Caco-2 (cell line): ENCODE measurements around the gene PPM1H. TPM values are rescaled to one million over a fixed set of nuclear protein-coding genes. Genes with fewer than 3 reads are reported as not detected.

Experiments used
- BruUV-seq: library from RNA; stranded (reverse); fragments of 400-500 nt; replicated peaks from 2 replicates; lab custom pipeline; 2021; lab: Mats Ljungman, UMichigan
- CTCF ChIA-PET: fragments of 300-600 bp; sonication (Branson Sonifier 250); formaldehyde crosslinking; loops from one replicate; lab custom pipeline; 2022; ENCODE audit warnings: antibody characterized with exemption; lab: Charles Lee
- POLR2A ChIA-PET: fragments of 300-600 bp; sonication (Branson Sonifier 250); formaldehyde crosslinking; loops from one replicate; lab custom pipeline; 2022; ENCODE audit warnings: antibody characterized with exemption; lab: Charles Lee
- DNase-seq, 2 experiments: peaks; one replicate each; pipeline versions ENCODE4 v3.0.0 to v3.0.0-alpha.2; 2020 to 2022
- H3K27me3 ChIP-seq: replicated peaks from 2 replicates; pipeline ENCODE4 v1.6.0; 2011; ENCODE audit warnings: low read length; ENCODE audit not compliant: control insufficient read depth, insufficient read depth
- H3K36me3 ChIP-seq: 2 replicates; pipeline ENCODE4 v1.5.1; 2011; ENCODE audit warnings: low read length; ENCODE audit not compliant: control insufficient read depth, insufficient read depth
- H3K4me1 ChIP-seq: fragments of 250-450 bp; sonication (Bioruptor Pico); 2 replicates; pipeline ENCODE4 v1.5.1; 2020; ENCODE audit warnings: mild to moderate bottlenecking
- H3K4me3 ChIP-seq: 2 replicates; pipeline ENCODE4 v1.5.1; 2011; ENCODE audit warnings: low read depth, mild to moderate bottlenecking, control low read depth, low read length
- H3K9me3 ChIP-seq: fragments of 250-450 bp; sonication (Bioruptor Pico); 2 replicates; pipeline ENCODE4 v1.5.1; 2020; ENCODE audit warnings: mild to moderate bottlenecking, moderate library complexity
- H3K27ac Mint-ChIP-seq: one replicate; pipeline ENCODE4 v1.8.0; 2022; ENCODE audit warnings: mixed read lengths; ENCODE audit not compliant: unreplicated experiment
- H3K27me3 Mint-ChIP-seq: one replicate; pipeline ENCODE4 v1.8.0; 2022; ENCODE audit warnings: mixed read lengths; ENCODE audit not compliant: insufficient read depth, unreplicated experiment
- H3K36me3 Mint-ChIP-seq: one replicate; pipeline ENCODE4 v1.8.0; 2022; ENCODE audit warnings: mild to moderate bottlenecking, mixed read lengths; ENCODE audit not compliant: insufficient read depth, unreplicated experiment
- H3K4me1 Mint-ChIP-seq: one replicate; pipeline ENCODE4 v1.8.0; 2022; ENCODE audit warnings: low read depth, mixed read lengths; ENCODE audit not compliant: unreplicated experiment
- H3K4me3 Mint-ChIP-seq: one replicate; pipeline ENCODE4 v1.8.0; 2022; ENCODE audit warnings: mild to moderate bottlenecking, moderate library complexity, mixed read lengths; ENCODE audit not compliant: unreplicated experiment
- H3K9me3 Mint-ChIP-seq: one replicate; pipeline ENCODE4 v1.8.0; 2022; ENCODE audit warnings: mixed read lengths; ENCODE audit not compliant: unreplicated experiment
- CTCF ChIP-seq, 2 experiments: fragments of 200-600 bp in 1 of 2; IDR thresholded peaks; 1 replicate in 1 of 2; 2 replicates in 1 of 2; pipeline versions ENCODE4 v1.5.1 to v1.8.0; 2011 to 2022; ENCODE audit warnings: antibody characterized with exemption in 1 of 2, control low read depth in 1 of 2, inconsistent platforms in 1 of 2, low read depth in 1 of 2, low read length in 1 of 2, mild to moderate bottlenecking in 1 of 2, moderate library complexity in 1 of 2; ENCODE audit not compliant: insufficient read depth in 1 of 2, severe bottlenecking in 1 of 2, unreplicated experiment in 1 of 2
- intact Hi-C: fragments of 100-400 bp; cut with micrococcal nuclease; formaldehyde crosslinking; loops from one replicate; pipeline ENCODE4 v1.10.0; 2022; ENCODE audit not compliant: unreplicated experiment
- total RNA-seq: library from RNA; stranded (reverse); gene quantifications from 2 replicates; pipeline ENCODE4 v1.2.3, GENCODE V29; 2022

PPM1H gene
- total RNA-seq, 1 experiment from 2014 or later: 151 TPM

GRCh38 chr12:62849398-62849797, 85.6 kb downstream of the PPM1H start:
- CTCF ChIA-PET: no interaction called here

GRCh38 chr12:62848418-62848817, 86.5 kb downstream of the PPM1H start:
- ChIA-PET POLR2A (interaction anchor here (0.6 to 0.7 kb wide), 2 partner anchors 18 to 1502 kb away, joined by 5 to 7 read pairs; no protein-coding TSS in a partner anchor), CTCF (no interaction called here)
- peaks cover 62% of the 10 kb centered on the region for H3K36me3 Mint-ChIP-seq
- peaks cover 39% of the 10 kb centered on the region for H3K4me1 Mint-ChIP-seq
- peak overlapping the region; percentile 42 for H3K27ac Mint-ChIP-seq
- H3K9me3 ChIP-seq: no peaks in the 10 kb centered on the region
- H3K9me3 Mint-ChIP-seq: no peaks in the 10 kb centered on the region
- no TSS peak for BruUV-seq
- H3K4me3 Mint-ChIP-seq: no peak overlapping the region
- no peak for TF ChIP-seq CTCF (IDR thresholded peaks at IDR 0.05; ENCODE audit: insufficient read depth in 1 of 2, low read depth in 1 of 2, low read length in 1 of 2, severe bottlenecking in 1 of 2, unreplicated experiment in 1 of 2)
- no peaks in the 10 kb centered on the region for H3K36me3 ChIP-seq
- H3K27me3 ChIP-seq: no peaks in the 10 kb centered on the region
- no peak overlapping the region for H3K4me3 ChIP-seq
- intact Hi-C loops: no loop called here
- DNase-seq: no peak
- H3K4me1 ChIP-seq: peaks cover 90% of the 10 kb centered on the region
- H3K27me3 Mint-ChIP-seq: no peaks in the 10 kb centered on the region

More at GRCh38 chr12:62849398-62849797, 85.6 kb downstream of the PPM1H start:
- peaks cover 39% of the 10 kb centered on the region for H3K4me1 Mint-ChIP-seq
- Histone ChIP-seq H3K36me3 (no peaks in the 10 kb centered on the region), H3K4me1 (peaks cover 91% of the 10 kb centered on the region), H3K4me3 (no peak overlapping the region), H3K9me3 (no peaks in the 10 kb centered on the region), H3K27me3 (no peaks in the 10 kb centered on the region)
- no peak for TF ChIP-seq CTCF (IDR thresholded peaks at IDR 0.05; ENCODE audit: insufficient read depth in 1 of 2, low read depth in 1 of 2, low read length in 1 of 2, severe bottlenecking in 1 of 2, unreplicated experiment in 1 of 2)
- intact Hi-C loops: no loop called here
- POLR2A ChIA-PET: no interaction called here
- no peaks in the 10 kb centered on the region for H3K9me3 Mint-ChIP-seq
- no TSS peak for BruUV-seq
- H3K4me3 Mint-ChIP-seq: no peak overlapping the region
- H3K36me3 Mint-ChIP-seq: peaks cover 67% of the 10 kb centered on the region
- no peak for DNase-seq
- H3K27ac Mint-ChIP-seq: peak overlapping the region; percentile 42
- H3K27me3 Mint-ChIP-seq: no peaks in the 10 kb centered on the region

- Mint-ChIP-seq H3K4me3 (no peak overlapping the region), H3K9me3 (no peaks in the 10 kb centered on the region), H3K4me1 (peaks cover 33% of the 10 kb centered on the region), H3K27me3 (no peaks in the 10 kb centered on the region), H3K27ac (no peak overlapping the region), H3K36me3 (peaks cover 59% of the 10 kb centered on the region)
- Histone ChIP-seq H3K27me3 (no peaks in the 10 kb centered on the region), H3K36me3 (no peaks in the 10 kb centered on the region), H3K9me3 (no peaks in the 10 kb centered on the region), H3K4me1 (peaks cover 91% of the 10 kb centered on the region), H3K4me3 (no peak overlapping the region)
- ChIA-PET POLR2A (no interaction called here), CTCF (no interaction called here)
- TF ChIP-seq CTCF (IDR thresholded peaks at IDR 0.05; ENCODE audit: insufficient read depth in 1 of 2, low read depth in 1 of 2, low read length in 1 of 2, severe bottlenecking in 1 of 2, unreplicated experiment in 1 of 2): no peak
- no TSS peak for BruUV-seq
- DNase-seq: no peak
- intact Hi-C loops: no loop called here
Observed at GRCh38 chr12:62847709-62848108, 87.2 kb downstream of the PPM1H start.
